Measurements from ENCODE around the gene PACSIN2.

PACSIN2 gene

DNA sequence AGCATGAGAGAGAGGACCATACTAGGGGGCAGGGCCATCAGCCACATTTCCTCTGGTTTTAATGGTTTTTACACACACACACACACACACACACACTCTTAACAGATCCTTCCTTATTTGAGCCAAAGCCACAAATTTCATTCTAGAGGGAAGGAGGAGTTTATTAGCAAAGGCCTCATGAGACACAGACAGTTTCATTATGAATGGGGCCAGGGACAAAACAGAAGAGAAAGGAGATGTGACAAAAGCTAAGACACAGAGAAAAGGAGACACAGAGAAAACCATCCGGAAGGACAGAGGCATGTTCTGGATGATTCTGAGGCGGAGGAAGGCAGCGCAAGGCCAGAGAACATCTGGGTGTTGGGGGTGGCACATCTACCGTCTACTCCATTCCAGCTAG lies 125.6 kb downstream of the PACSIN2 start:
- no peak overlapping the region for H3K4me3 ChIP-seq (ENCODE audit: control insufficient read depth, low read depth, low read length)
- no peak for DNase-seq (ENCODE audit: low read depth)

GRCh38 chr22:42887523-42888507 lies 127.1 kb downstream of the PACSIN2 start:
- no peak for DNase-seq (ENCODE audit: low read depth)
- no peak overlapping the region for H3K4me3 ChIP-seq (ENCODE audit: control insufficient read depth, low read depth, low read length)
- no peak for TF ChIP-seq CTCF (conservative IDR thresholded peaks at IDR 0.05; ENCODE audit: control insufficient read depth, insufficient read depth, low read depth, low read length)

More for the DNA sequence above, 125.6 kb downstream of the PACSIN2 start:
- TF ChIP-seq CTCF (conservative IDR thresholded peaks at IDR 0.05; ENCODE audit: control insufficient read depth, insufficient read depth, low read depth, low read length) = no peak

DNA sequence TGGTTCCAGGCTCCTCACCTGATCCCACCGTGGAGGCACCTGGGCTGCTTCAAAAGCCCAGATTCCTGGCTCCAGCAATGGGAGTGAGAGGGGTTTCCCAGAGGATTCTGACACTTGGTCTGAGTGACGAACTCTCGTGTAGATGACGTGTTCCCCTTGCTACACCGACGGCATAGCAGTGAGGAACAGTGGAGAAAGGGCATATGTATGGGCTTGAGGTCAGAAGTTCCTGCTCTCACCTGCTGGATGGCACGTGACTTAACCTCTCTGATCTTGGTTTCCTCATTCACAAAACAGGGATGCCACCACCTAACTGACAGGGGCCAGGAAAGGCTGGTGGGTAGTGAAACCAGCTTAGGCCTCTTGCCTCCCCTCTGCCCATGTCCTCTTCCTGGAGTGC lies 127.8 kb downstream of the PACSIN2 start:
- no peak for TF ChIP-seq CTCF (conservative IDR thresholded peaks at IDR 0.05; ENCODE audit: control insufficient read depth, insufficient read depth, low read depth, low read length)
- DNase-seq (ENCODE audit: low read depth) = no peak
- no peak overlapping the region for H3K4me3 ChIP-seq (ENCODE audit: control insufficient read depth, low read depth, low read length)

DNA sequence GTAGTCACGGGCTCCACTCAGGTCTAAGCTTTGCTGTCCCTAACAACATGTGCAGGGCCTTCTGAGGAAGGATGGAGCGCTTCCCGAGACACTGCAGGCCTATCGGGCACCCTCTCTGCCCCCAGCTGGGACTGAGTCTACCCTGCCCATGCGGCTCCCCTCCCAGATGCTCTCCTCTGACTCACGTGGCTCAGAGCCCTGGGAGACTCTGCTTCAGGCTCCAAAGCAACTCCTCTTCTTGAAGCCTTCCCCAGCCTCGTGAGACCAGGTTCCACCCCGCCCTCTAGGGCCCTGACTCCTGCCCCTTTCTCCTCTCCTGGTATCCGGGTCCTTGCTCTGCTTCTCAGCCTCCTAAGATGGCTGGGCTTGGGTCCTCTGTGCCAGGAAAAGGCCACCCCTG lies 129.5 kb downstream of the PACSIN2 start:
- no peak overlapping the region for H3K4me3 ChIP-seq (ENCODE audit: control insufficient read depth, low read depth, low read length)
- DNase-seq (ENCODE audit: low read depth) = peak; percentile 50
- no peak for TF ChIP-seq CTCF (conservative IDR thresholded peaks at IDR 0.05; ENCODE audit: control insufficient read depth, insufficient read depth, low read depth, low read length)

- H3K4me3 ChIP-seq (ENCODE audit: control insufficient read depth, low read depth, low read length) = no peak overlapping the region
- no peak for DNase-seq (ENCODE audit: low read depth)
- no peak for TF ChIP-seq CTCF (conservative IDR thresholded peaks at IDR 0.05; ENCODE audit: control insufficient read depth, insufficient read depth, low read depth, low read length)
These were observed 130.2 kb downstream of the PACSIN2 start for GRCh38 chr22:42884616-42885375.

GRCh38 chr22:42883970-42884369 lies 131.0 kb downstream of the PACSIN2 start:
- H3K4me3 ChIP-seq (ENCODE audit: control insufficient read depth, low read depth, low read length) = no peak overlapping the region
- no peak for TF ChIP-seq CTCF (conservative IDR thresholded peaks at IDR 0.05; ENCODE audit: control insufficient read depth, insufficient read depth, low read depth, low read length)
- DNase-seq (ENCODE audit: low read depth) = no peak
